NCI-H2171 treated with DMSO at 0.1 percent for 48 hours (cell line): ENCODE data around the gene ARL14EP.

Experiments
- DNase-seq: peaks from one replicate; lab custom pipeline; 2025; lab: John Stamatoyannopoulos, UW

The ARL14EP gene

DNA sequence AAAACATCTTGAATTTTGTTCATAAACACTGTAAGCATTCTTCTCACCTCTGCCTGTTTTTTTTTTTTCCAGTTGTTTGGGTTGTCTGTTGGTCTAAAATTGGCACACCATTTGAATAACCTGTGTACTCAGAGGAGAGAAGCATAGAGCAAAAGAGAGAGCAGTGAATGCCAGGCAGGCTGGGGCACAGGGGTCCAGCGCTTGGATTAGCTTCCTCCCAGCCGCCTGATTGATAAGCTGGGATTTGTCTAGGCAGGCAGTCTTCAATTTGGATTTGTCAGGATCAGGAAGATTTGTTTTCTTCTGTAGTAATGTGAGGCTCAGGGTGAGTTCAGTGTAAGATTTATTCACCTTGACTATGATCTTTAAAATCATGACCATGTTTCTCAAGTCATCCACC, 59.0 kb downstream of the ARL14EP start:
- no peak for DNase-seq
